Brain microvascular endothelial cell (primary cell): Measurements from ENCODE around the gene PPIE.
"Not testable (repeated sequence)": the region's sequence is repeated elsewhere in the genome, so short reads cannot be mapped to it uniquely, and the experiment has no call there.

Source experiments
- DNase-seq: peaks from one replicate; pipeline ENCODE4 v3.0.0-alpha.2; 2020
- H3K27ac ChIP-seq: fragments of 250-450 bp; sonication (Bioruptor Pico); 2 replicates; pipeline ENCODE4 v1.5.1; 2020; ENCODE audit warnings: mild to moderate bottlenecking, moderate library complexity
- H3K27me3 ChIP-seq: fragments of 250-450 bp; sonication (Bioruptor Pico); replicated peaks from 2 replicates; pipeline ENCODE4 v1.5.1; 2020; ENCODE audit warnings: mild to moderate bottlenecking
- H3K36me3 ChIP-seq: fragments of 250-450 bp; sonication (Bioruptor Pico); replicated peaks from 2 replicates; pipeline ENCODE4 v1.5.1; 2020; ENCODE audit warnings: mild to moderate bottlenecking
- H3K4me3 ChIP-seq: 2 replicates; pipeline ENCODE4 v1.5.1; 2011; ENCODE audit warnings: low read depth, mild to moderate bottlenecking, control low read depth, low read length, moderate library complexity
- CTCF ChIP-seq: IDR thresholded peaks from 2 replicates; pipeline ENCODE4 v1.5.1; 2011; ENCODE audit warnings: low read depth, mild to moderate bottlenecking, moderate library complexity, low read length, control low read depth, inconsistent platforms; ENCODE audit errors: missing control alignments
- in situ Hi-C: cut with HindIII; loops from 2 replicates; pipeline ENCODE4 v1.10.0; 2017; ENCODE audit warnings: low sequenced_read_pairs, low pct_ligation_motif_present

PPIE gene

GRCh38 chr1:39770100-39771021 is 31.7 kb downstream of the PPIE start:
- H3K36me3 ChIP-seq, H3K27me3 ChIP-seq, H3K27ac ChIP-seq, H3K4me3 ChIP-seq, in situ Hi-C loops, DNase-seq: not testable (repeated sequence)

- H3K27me3 ChIP-seq, H3K36me3 ChIP-seq, DNase-seq, H3K4me3 ChIP-seq, in situ Hi-C loops, H3K27ac ChIP-seq: not testable (repeated sequence)
Measured at GRCh38 chr1:39771022-39771532, 32.4 kb downstream of the PPIE start, which contains the start of gene OXCT2. Gene OXCT2 (minus strand): TSS chr1:39771348. CDS start chr1:39771255, 93 bp downstream.

GRCh38 chr1:39773369-39773979 is 34.8 kb downstream of the PPIE start:
- in situ Hi-C loops, H3K36me3 ChIP-seq, H3K4me3 ChIP-seq, H3K27me3 ChIP-seq, H3K27ac ChIP-seq, DNase-seq: not testable (repeated sequence)

GRCh38 chr1:39775141-39775540 is 36.5 kb downstream of the PPIE start:
- in situ Hi-C loops, DNase-seq, H3K27ac ChIP-seq, H3K36me3 ChIP-seq, H3K27me3 ChIP-seq, H3K4me3 ChIP-seq: not testable (repeated sequence)

- H3K4me3 ChIP-seq, DNase-seq, H3K27ac ChIP-seq, in situ Hi-C loops, H3K36me3 ChIP-seq, H3K27me3 ChIP-seq: not testable (repeated sequence)
Measured at GRCh38 chr1:39775676-39776399, 37.2 kb downstream of the PPIE start.

GRCh38 chr1:39776400-39776713 is 37.7 kb downstream of the PPIE start:
- no peak overlapping the region for H3K27ac ChIP-seq

GRCh38 chr1:39776886-39777285 is 38.2 kb downstream of the PPIE start:
- Histone ChIP-seq H3K27me3 (no peaks in the 10 kb centered on the region), H3K4me3 (no peak overlapping the region), H3K36me3 (no peaks in the 10 kb centered on the region), H3K27ac (no peak overlapping the region)
- no peak for DNase-seq
- TF ChIP-seq CTCF: no peak
- in situ Hi-C loops: no loop called here

More at GRCh38 chr1:39776400-39776713, 37.7 kb downstream of the PPIE start:
- Histone ChIP-seq H3K27me3 (no peaks in the 10 kb centered on the region), H3K4me3 (no peak overlapping the region), H3K36me3 (no peaks in the 10 kb centered on the region)
- in situ Hi-C loops: no loop called here
- DNase-seq: no peak
- no peak for TF ChIP-seq CTCF

GRCh38 chr1:39777306-39777705 is 38.6 kb downstream of the PPIE start:
- H3K36me3 ChIP-seq: no peaks in the 10 kb centered on the region
- H3K27me3 ChIP-seq: no peaks in the 10 kb centered on the region
- no peak for TF ChIP-seq CTCF
- no peak overlapping the region for H3K27ac ChIP-seq
- no peak overlapping the region for H3K4me3 ChIP-seq
- in situ Hi-C loops: no loop called here
- no peak for DNase-seq

- H3K36me3 ChIP-seq, H3K27ac ChIP-seq, H3K4me3 ChIP-seq, in situ Hi-C loops, DNase-seq, H3K27me3 ChIP-seq: not testable (repeated sequence)
Measured at GRCh38 chr1:39777896-39778295, 39.2 kb downstream of the PPIE start.

GRCh38 chr1:39778463-39779099 is 39.9 kb downstream of the PPIE start:
- H3K36me3 ChIP-seq, H3K27me3 ChIP-seq, DNase-seq, in situ Hi-C loops, H3K27ac ChIP-seq, H3K4me3 ChIP-seq: not testable (repeated sequence)
